Stimulated activated CD8-positive, alpha-beta memory T cell treated with anti-CD3 and anti-CD28 coated beads, Interleukin-4, amount 100 ng/mL, for 4 hours (primary cell): Measurements from ENCODE around the gene FAM118B.
"Not testable (repeated sequence)": the region's sequence is repeated elsewhere in the genome, so short reads cannot be mapped to it uniquely, and the experiment has no call there.

Experiments used
- DNase-seq, 2 donors: peaks; one replicate each; pipeline ENCODE4 v3.0.0-alpha.2; 2020; ENCODE audit warnings: low read depth in 2 of 2, low spot score in 1 of 2

FAM118B gene

DNA sequence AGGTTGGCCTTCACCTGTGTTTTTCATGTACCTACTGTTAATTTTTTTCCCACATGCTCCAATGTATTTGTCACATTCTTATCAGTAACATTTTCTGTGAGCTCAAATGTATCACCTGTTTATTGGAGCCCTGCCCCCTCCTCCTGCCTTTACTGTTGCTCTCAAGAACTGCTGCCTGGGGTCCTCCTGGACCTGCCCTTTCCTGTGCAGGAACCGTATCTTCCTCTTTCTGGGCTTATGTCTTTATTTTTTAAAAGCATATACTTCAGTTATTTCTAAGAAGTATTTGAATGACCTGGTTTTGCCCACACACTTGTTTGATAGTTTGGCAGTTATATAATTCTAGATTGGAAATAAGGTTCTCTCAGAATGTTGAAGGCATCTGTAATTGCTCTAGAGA, 5.9 kb downstream of the FAM118B start:
- DNase-seq: no peak

- DNase-seq: no peak
These were observed 8.0 kb downstream of the FAM118B start for GRCh38 chr11:126219547-126219946.

- DNase-seq: no peak
These were observed 13.2 kb downstream of the FAM118B start for GRCh38 chr11:126224647-126225294.

DNA sequence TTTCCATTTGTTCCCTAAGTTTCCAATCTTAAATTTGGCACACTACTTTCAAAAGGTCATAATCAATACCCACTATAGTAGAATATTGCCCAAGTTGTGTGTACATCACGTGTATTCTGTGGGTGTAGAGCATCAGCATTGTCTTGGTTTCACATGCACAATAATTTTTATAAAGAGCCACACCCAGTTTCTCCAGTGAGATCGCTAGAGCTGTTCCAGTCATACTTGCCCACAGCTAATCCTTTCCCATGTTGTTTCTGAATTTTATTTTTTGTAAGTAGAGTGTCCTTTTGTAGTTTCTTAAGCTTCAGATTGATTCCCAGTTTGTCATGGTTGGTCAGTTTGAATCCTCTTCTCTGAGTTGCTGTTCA, 13.7 kb downstream of the FAM118B start:
- DNase-seq: no peak

GRCh38 chr11:126226334-126227084, 14.9 kb downstream of the FAM118B start:
- no peak for DNase-seq

DNA sequence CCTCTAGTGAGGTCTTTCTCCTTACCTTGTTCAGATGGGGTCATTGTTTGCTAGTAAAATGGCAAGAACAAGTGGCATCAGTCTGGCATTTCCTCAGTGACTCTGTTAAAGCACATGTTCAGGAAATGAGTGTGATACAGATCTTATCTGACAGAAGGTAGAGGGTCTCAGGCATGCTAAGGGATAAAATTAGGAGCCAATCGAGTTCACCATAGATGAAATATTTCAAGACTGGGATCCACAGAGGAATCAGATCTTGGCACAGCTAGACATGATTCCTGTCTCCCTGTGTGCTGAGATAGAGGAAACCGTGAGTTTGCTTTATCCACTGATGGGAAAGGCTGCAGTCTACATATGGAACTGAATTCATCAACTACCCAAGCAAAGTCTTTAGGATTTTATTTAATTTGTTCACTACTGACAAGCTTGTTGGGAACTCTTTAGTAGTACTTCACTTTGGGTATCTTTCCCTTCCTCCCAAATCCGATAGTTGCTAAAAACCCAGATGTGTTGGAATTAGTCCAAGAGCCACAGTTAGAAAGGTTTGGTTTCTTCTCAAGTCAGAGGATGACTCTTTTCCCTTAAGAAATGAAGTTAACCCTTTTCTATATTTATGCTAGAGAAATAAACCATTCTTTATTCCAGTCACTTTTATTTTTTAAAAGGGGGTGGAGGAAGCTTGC, 18.4 kb downstream of the FAM118B start:
- DNase-seq: no peak

DNA sequence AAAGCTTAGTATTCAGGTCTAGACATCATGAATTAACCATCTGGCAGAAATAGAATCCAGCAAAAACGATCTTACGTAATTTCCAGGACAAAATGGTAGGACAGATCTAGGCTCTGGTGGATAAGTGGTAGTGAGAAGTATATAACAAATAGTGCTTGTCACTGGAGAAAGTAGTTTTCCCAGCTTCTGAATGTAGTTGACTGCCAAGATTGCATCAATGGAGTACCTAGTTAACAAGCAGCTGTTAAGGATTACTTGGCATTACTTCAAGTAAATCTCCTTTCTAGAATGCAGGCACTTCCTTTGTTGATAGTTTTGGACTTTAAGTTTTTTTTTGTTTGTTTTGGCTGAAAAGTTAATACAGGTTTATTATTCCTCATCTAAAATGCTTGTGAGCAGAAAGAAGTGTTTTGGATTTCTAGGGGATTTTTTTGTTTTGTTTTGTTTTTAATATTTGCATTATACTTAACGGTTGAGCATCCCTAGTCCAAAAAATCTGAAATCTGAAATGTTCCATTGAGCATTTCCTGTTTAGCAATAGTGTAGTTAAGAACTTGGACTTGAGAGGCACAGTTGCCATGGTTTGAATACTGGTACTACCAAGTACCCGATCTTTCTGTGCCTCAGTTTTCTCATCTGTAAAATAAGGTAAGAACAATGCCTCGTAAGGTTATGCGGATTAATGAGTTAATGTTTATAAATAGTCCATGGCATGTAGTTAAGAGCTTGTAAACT, 20.3 kb downstream of the FAM118B start:
- no peak for DNase-seq

GRCh38 chr11:126232683-126233082, 21.1 kb downstream of the FAM118B start:
- no peak for DNase-seq

DNA sequence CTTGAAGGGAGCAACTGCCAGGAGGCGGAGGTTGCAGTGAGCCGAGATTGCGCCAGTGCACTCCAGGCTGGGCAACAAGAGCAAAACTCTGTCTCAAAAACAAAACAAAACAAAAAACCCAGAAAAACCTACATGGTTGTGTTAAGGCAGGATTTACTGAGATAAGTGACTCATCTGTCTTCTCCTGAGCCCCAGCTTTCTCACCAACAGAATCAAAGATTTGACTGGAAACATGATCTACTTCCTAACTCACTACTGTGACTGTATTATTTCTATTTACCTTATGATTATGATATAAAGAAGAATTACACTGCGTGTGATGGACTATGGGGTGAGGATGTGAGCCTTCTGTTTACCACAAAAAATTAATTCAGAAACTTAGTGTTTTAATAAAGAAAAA, 21.8 kb downstream of the FAM118B start:
- DNase-seq: no peak

DNA sequence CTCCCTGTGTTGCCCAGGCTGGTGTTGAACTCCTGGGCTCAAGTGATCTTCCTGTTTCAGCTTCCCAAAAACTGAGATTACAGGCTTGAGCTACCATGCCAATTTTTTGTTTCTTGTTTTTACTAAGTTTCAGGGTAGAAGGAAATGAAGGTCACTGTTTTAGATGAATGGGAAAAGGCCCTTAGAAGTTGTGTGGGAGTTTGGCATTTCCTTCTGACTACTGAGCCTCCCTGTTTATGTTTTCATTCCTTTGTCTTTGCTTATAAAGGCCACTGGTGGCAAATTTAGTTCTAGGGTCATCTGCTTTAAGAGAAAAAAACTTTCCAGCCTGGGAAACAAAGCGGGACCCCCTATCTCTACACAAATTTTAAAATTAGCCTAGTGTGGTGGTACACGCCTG, 35.1 kb downstream of the FAM118B start:
- DNase-seq: no peak

DNA sequence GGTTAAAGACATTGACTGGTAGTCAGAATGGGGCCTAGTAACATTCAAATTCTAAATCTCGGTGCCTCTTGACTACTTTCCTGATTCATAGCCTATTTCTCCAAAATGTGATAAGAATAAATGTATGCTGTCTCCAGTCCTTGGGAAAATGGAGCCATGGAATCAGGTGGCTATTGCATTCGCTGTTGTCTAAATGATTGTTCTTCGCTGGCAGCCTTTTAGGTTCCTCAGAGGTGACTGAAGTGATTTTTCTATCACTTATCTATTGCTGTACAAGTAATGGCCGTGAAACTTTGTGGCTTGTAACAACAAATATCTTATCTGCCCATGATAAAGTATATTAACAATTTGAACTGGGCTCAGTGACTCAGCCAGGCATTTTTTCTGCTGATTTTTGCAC, 41.7 kb downstream of the FAM118B start:
- DNase-seq: no peak

GRCh38 chr11:126254819-126255218, 43.2 kb downstream of the FAM118B start:
- DNase-seq: no peak

- not testable (repeated sequence) for DNase-seq
These were observed 43.9 kb downstream of the FAM118B start for GRCh38 chr11:126255507-126255906.

GRCh38 chr11:126256216-126256615, 44.6 kb downstream of the FAM118B start:
- DNase-seq: no peak

GRCh38 chr11:126257144-126257543, 45.6 kb downstream of the FAM118B start:
- DNase-seq: no peak

DNA sequence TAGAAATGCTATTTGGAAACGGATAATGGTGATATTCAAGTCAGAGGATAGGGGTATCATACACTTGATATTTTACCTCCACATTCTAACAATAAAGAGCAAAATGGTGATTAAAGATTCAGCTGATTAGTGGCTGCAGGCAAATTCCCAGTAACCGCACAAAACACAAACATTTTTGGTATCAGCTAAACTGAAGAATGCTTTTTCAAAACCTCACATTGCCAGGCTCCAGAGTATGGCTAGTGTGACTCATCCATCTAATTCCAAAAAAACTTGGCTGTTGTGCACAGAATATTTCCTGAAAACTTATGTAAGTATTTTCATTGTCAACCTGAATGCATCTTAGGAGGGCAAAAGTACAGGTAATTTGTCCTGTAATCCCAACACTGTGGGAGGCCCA, 46.2 kb downstream of the FAM118B start:
- no peak for DNase-seq

- no peak for DNase-seq
These were observed 50.6 kb downstream of the FAM118B start for GRCh38 chr11:126262216-126262615.

- DNase-seq: no peak
These were observed 51.9 kb downstream of the FAM118B start for GRCh38 chr11:126263489-126263888.

GRCh38 chr11:126265811-126266210, 54.2 kb downstream of the FAM118B start:
- no peak for DNase-seq

DNA sequence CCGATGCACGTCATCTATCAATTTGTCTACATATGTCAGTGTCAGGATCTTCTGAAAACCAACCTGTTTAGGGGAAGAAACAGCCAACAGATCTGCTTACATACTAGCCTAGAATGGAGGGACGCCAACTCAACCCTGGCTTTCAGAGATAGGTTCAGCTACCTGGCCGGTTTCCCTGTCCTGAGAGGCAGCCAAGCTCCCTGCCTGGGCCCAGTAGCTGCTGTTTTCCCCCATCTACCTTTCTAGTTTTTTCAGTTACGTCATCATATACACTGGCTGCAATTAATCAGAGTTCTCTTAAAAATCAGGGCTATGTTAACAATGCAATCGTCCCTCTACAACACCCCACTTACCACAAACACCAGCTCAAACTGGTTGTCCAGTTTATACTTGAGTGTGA, 56.1 kb downstream of the FAM118B start:
- no peak for DNase-seq

- no peak for DNase-seq
These were observed 56.8 kb downstream of the FAM118B start for GRCh38 chr11:126268361-126268707.
